GM23338 (cell line): Measurements from ENCODE around the gene PDIA5. TPM values are rescaled to one million over a fixed set of nuclear protein-coding genes. Genes with fewer than 3 reads are reported as not detected.

Experiments used
- ATAC-seq: fragments of 200-7000 bp; cut with Tn5 transposase; 3 replicates; pipeline ENCODE4 v1.9.1; 2020
- DNase-seq: peaks from one replicate; pipeline ENCODE4 v3.0.0-alpha.2; 2015; ENCODE audit warnings: low spot score
- H2AFZ ChIP-seq: fragments of 200-600 bp; sonication (generic); 2 replicates; pipeline ENCODE4 v1.8.0; 2016; ENCODE audit warnings: antibody characterized with exemption, mild to moderate bottlenecking, moderate library complexity
- H3F3A ChIP-seq: fragments of 200-600 bp; sonication (generic); replicated peaks from 2 replicates; pipeline ENCODE4 v1.8.0; 2017; ENCODE audit warnings: antibody characterized with exemption, mixed run types, low read depth
- H3K27ac ChIP-seq: fragments of 200-600 bp; sonication (generic); 2 replicates; pipeline ENCODE4 v1.6.1; 2016; ENCODE audit warnings: low read depth
- H3K27me3 ChIP-seq: fragments of 200-600 bp; sonication (generic); 2 replicates; pipeline ENCODE4 v1.8.0; 2016; ENCODE audit warnings: mild to moderate bottlenecking, mixed run types, moderate library complexity; ENCODE audit not compliant: insufficient read depth
- H3K36me3 ChIP-seq: fragments of 200-600 bp; sonication (generic); 2 replicates; pipeline ENCODE4 v1.8.0; 2016; ENCODE audit warnings: mild to moderate bottlenecking; ENCODE audit not compliant: insufficient read depth
- H3K4me1 ChIP-seq: fragments of 200-600 bp; sonication (generic); 2 replicates; pipeline ENCODE4 v1.8.0; 2016; ENCODE audit warnings: mild to moderate bottlenecking, moderate library complexity; ENCODE audit not compliant: insufficient read depth
- H3K4me2 ChIP-seq: fragments of 200-600 bp; sonication (generic); 2 replicates; pipeline ENCODE4 v1.7.1; 2017; ENCODE audit warnings: mixed run types
- H3K4me3 ChIP-seq: fragments of 200-600 bp; sonication (generic); 2 replicates; pipeline ENCODE4 v1.6.1; 2016; ENCODE audit warnings: mixed run types
- H3K79me2 ChIP-seq: fragments of 200-600 bp; sonication (generic); replicated peaks from 2 replicates; pipeline ENCODE4 v1.8.0; 2017; ENCODE audit warnings: mild to moderate bottlenecking; ENCODE audit not compliant: insufficient read depth
- H3K9me2 ChIP-seq: fragments of 200-600 bp; sonication (generic); 2 replicates; pipeline ENCODE4 v1.8.0; 2017; ENCODE audit not compliant: insufficient read depth
- H4K20me1 ChIP-seq: fragments of 200-600 bp; sonication (generic); replicated peaks from 2 replicates; pipeline ENCODE4 v1.8.0; 2017; ENCODE audit warnings: mild to moderate bottlenecking; ENCODE audit not compliant: insufficient read depth
- H3K27ac Mint-ChIP-seq: 2 replicates; pipeline ENCODE4 v1.8.0; 2020; ENCODE audit warnings: inconsistent platforms, mild to moderate bottlenecking, moderate library complexity, mixed read lengths
- H3K27me3 Mint-ChIP-seq: 3 replicates; pipeline ENCODE4 v1.8.0; 2022; ENCODE audit warnings: low read depth, mild to moderate bottlenecking, moderate library complexity, mixed read lengths, inconsistent platforms; ENCODE audit not compliant: insufficient read depth, poor library complexity
- H3K36me3 Mint-ChIP-seq: 3 replicates; pipeline ENCODE4 v1.8.0; 2021; ENCODE audit warnings: low read depth, mild to moderate bottlenecking, inconsistent platforms, moderate library complexity, mixed read lengths
- H3K4me1 Mint-ChIP-seq: 3 replicates; pipeline ENCODE4 v1.8.0; 2020; ENCODE audit warnings: mild to moderate bottlenecking, inconsistent platforms, mixed read lengths
- H3K4me3 Mint-ChIP-seq: 3 replicates; pipeline ENCODE4 v1.8.0; 2021; ENCODE audit warnings: moderate library complexity, mild to moderate bottlenecking, inconsistent platforms, mixed read lengths
- H3K9me3 Mint-ChIP-seq: 3 replicates; pipeline ENCODE4 v1.8.0; 2020; ENCODE audit warnings: moderate library complexity, mild to moderate bottlenecking, inconsistent platforms, mixed read lengths
- CREB1 ChIP-seq: fragments of 250-450 bp; sonication (Bioruptor Pico); IDR thresholded peaks from 2 replicates; pipeline ENCODE4 v1.5.0; 2020; ENCODE audit warnings: low read depth, mild to moderate bottlenecking, moderate library complexity
- ETS1 ChIP-seq: IDR thresholded peaks from 2 replicates; pipeline ENCODE4 v1.6.1; 2016; ENCODE audit warnings: antibody characterized with exemption
- EZH2 ChIP-seq: fragments of 200-600 bp; sonication (generic); IDR thresholded peaks from one replicate; pipeline ENCODE4 v1.8.0; 2017; ENCODE audit warnings: antibody characterized with exemption, mild to moderate bottlenecking, low read depth; ENCODE audit not compliant: unreplicated experiment
- EZH2phosphoT487 ChIP-seq: fragments of 200-600 bp; sonication (generic); IDR thresholded peaks from one replicate; pipeline ENCODE4 v1.8.1; 2018; ENCODE audit warnings: antibody characterized with exemption; ENCODE audit not compliant: unreplicated experiment
- JUNB ChIP-seq: IDR thresholded peaks from one replicate; pipeline ENCODE4 v1.6.1; 2016; ENCODE audit warnings: antibody characterized with exemption; ENCODE audit not compliant: unreplicated experiment
- NANOG ChIP-seq: IDR thresholded peaks from 2 replicates; pipeline ENCODE4 v1.6.1; 2016; ENCODE audit warnings: antibody characterized with exemption, borderline replicate concordance
- REST ChIP-seq: IDR thresholded peaks from one replicate; pipeline ENCODE4 v1.6.1; 2018; ENCODE audit warnings: antibody characterized with exemption; ENCODE audit not compliant: unreplicated experiment
- STAT1 ChIP-seq: IDR thresholded peaks from one replicate; pipeline ENCODE4 v1.6.1; 2016; ENCODE audit warnings: antibody characterized with exemption; ENCODE audit not compliant: unreplicated experiment
- ZNF114 ChIP-seq: fragments of 250-450 bp; sonication (Bioruptor Pico); IDR thresholded peaks from 2 replicates; pipeline ENCODE4 v1.5.0; 2020; ENCODE audit warnings: mild to moderate bottlenecking, moderate library complexity
- ZNF331 ChIP-seq: fragments of 250-450 bp; sonication (Bioruptor Pico); IDR thresholded peaks from 2 replicates; pipeline ENCODE4 v1.5.0; 2020; ENCODE audit warnings: low read depth, mild to moderate bottlenecking, moderate library complexity
- ZNF462 ChIP-seq: fragments of 250-450 bp; sonication (Bioruptor Pico); IDR thresholded peaks from 2 replicates; pipeline ENCODE4 v1.5.0; 2020; ENCODE audit warnings: mild to moderate bottlenecking, moderate library complexity
- polyA plus RNA-seq: library from polyadenylated mRNA; unstranded; fragments of >200 nt; fragmentation: Nextera tagmentation; extraction: Ambion mirVana; gene quantifications from 2 replicates; pipeline ENCODE4 v1.2.1, GENCODE V29; 2016
- total RNA-seq: library from RNA; depleted of rRNA; stranded (reverse); fragments of >200 nt; shearing (Covaris generic); gene quantifications from 2 replicates; pipeline ENCODE4 v1.2.3, GENCODE V29; 2014

The PDIA5 gene
- total and polyA plus RNA-seq, 2 experiments from 2014 or later = 22.9 to 28.1 TPM

GRCh38 chr3:123071581-123071980 lies 4.8 kb downstream of the PDIA5 start:
- H3K4me3 Mint-ChIP-seq = no peak overlapping the region

More at GRCh38 chr3:123071581-123071980, 4.8 kb downstream of the PDIA5 start:
- Histone ChIP-seq H2AFZ (no peak overlapping the region), H3K4me2 (no peak overlapping the region), H3K4me1 (peaks cover 25% of the 10 kb centered on the region), H3K9me2 (no peaks in the 10 kb centered on the region), H3K4me3 (no peak overlapping the region), H4K20me1 (peaks cover 44% of the 10 kb centered on the region), H3K27ac (no peak overlapping the region), H3F3A (no peaks in the 10 kb centered on the region), H3K27me3 (peaks cover 1% of the 10 kb centered on the region), H3K79me2 (peaks cover 92% of the 10 kb centered on the region), H3K36me3 (no peaks in the 10 kb centered on the region)
- Mint-ChIP-seq H3K27me3 (peaks cover 13% of the 10 kb centered on the region), H3K36me3 (no peaks in the 10 kb centered on the region), H3K27ac (no peak overlapping the region; the same call in 1 of the 2 replicates), H3K9me3 (no peaks in the 10 kb centered on the region; the same call in 2 of the 3 replicates), H3K4me1 (peaks cover 48% of the 10 kb centered on the region)
- no peak for TF ChIP-seq ZNF114 (CRISPR knock-in tag)
- no peak for TF ChIP-seq JUNB
- no peak for TF ChIP-seq CREB1
- TF ChIP-seq ETS1 = no peak
- no peak for TF ChIP-seq NANOG
- TF ChIP-seq REST = no peak
- no peak for TF ChIP-seq EZH2
- TF ChIP-seq EZH2phosphoT487 = no peak
- TF ChIP-seq STAT1 = no peak
- TF ChIP-seq ZNF462 (CRISPR knock-in tag) = no peak
- TF ChIP-seq ZNF331 (CRISPR knock-in tag) = no peak
- DNase-seq (no peak), ATAC-seq (no peak)
